Measurements from ENCODE around the gene SUCLG2.
A peak's percentile ranks its signal among the peaks of the same experiment; 100 is the strongest.

SUCLG2 gene

DNA sequence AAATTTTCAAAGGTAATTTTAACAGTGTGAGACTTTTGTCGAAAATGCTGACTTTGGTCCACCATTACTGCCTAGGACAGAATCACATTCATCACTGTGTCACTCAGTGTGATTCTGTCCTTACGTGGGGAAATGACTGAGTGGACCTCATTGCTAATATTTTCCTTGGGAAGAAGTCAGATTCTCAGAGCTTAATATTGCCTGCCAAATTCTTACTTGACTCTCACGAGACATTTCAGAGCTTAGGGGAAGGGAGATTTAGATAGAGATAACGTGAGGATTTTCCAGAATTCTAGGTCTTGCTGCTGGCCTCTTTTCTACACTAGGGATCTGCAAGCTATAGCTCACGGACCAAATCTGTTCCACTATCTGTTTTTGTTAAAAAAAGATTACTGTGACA lies 270.4 kb downstream of the SUCLG2 start:
- DNase-seq (ENCODE audit: low spot score): no peak

DNA sequence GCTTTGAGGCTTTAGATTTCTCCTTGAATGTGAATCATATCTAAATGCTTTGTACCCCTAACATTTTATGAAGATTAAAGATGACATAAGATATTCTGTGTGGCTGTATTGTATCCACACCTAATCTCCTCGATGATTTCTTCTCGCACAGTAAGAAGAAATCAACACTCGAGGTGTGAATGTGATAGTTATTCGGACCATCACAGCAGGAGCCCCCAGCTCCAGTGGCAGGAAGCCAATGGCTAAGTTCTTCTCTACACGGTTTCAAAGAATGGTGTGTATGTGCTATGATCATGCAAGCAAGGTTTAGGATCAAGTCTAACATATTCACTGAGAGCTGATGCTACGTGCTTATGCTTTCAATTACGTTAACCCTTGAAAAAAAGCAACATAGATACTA lies 271.0 kb downstream of the SUCLG2 start:
- DNase-seq (ENCODE audit: low spot score): no peak

DNA sequence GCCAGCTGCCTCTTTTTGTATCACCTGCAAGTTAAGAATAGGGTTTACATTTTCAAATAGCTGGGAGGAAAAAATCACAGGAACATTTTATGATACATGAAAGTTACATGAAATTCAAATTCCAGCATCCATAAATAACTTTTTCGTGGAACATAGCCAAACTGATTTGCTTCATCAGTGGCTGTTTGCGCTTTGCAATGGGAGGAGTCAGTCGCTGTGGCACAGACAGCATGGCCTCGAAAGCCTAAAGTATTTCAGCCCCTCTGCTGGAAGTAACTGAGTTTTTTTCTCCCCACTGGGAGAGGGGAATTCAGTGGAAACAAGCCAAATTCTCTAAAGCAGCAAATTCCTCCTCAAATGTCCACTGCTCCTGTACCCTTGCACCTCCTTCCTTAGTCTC lies 271.9 kb downstream of the SUCLG2 start:
- DNase-seq (ENCODE audit: low spot score): no peak

DNA sequence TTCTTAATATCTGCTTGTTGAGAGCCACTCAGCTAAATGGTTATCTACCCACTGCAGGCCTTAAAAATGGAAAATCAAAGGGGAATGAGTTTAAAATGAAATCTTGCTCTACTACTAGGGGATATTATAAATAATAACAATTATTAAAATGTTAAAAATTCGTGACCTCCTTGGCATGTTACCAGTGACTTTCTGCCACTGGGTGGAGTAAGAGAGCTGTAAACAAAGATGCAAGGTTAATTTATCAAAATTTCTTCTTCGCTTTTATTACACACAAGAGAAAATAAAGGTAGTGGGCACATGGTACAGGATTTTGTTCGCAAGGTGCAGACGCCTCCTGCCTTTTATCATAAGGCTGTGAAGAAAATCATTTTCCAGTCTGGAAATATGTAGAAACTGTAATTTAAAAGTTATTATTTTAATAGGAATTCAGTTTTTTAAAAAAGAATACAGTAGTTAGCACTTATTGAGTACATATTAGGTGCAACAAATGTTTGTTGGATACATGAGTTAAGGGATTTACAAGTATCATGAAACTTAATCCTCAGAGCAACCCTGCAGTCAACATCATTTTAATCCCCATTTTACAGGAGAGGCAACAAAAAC lies 272.6 kb downstream of the SUCLG2 start:
- no peak for DNase-seq (ENCODE audit: low spot score)

DNA sequence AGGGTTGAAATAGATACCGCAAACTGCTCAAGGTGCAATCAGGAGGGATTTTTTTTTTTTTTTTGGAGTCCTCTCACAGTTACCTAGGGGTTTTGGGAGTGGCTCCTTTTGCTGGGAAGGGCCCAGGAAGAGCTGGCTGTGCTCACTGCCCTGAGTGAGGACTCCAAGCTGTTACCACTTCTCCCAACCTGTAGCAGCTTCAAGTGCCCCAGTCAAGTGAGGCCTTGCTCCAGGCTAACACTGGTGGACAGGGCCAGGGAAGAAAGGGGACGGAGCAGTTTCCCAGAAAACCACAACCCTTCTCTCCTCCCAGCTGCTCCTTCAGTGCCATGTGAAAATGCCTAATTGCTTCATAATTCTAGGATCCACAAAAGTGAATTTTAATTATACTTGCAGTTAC lies 274.3 kb downstream of the SUCLG2 start:
- no peak for DNase-seq (ENCODE audit: low spot score)

DNA sequence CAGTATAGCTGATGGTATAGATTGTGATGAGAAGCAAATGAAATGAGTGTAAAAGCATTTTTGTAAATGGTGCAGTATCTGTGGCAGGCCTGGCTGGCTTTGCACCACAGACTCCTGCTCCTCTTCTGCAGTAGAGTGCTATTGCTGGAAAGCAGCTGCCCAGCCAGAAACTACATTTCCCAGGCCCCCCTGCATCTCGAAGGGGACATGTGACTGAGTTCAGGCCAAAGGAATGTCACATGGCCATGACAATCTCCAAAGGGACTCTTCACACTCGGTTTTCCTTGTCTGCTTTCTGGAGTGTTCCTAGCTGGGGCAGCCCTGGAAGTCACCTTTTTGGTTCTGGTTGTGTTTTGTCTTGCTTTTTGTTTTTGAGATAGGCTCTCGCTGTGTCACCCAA lies 277.1 kb downstream of the SUCLG2 start:
- DNase-seq (ENCODE audit: low spot score): no peak

DNA sequence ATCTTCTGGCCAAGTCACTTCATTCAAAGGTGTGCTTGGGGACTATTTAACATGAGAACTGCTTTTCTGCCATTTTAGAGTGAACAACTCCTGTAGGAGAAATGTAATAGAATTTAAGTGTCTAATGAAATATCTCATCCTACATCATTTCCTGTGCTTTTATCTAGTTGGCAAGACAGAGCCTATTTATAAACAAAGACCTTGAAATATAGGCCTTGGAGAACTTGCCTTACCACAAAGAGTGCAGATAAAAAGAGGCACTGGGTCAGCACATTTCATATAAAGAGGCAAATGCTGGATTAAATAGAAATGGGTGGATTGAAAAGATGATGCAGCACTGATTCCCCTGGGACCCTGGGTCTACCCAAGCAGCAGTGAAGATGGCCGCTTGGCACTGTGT lies 278.0 kb downstream of the SUCLG2 start:
- no peak for DNase-seq (ENCODE audit: low spot score)

DNA sequence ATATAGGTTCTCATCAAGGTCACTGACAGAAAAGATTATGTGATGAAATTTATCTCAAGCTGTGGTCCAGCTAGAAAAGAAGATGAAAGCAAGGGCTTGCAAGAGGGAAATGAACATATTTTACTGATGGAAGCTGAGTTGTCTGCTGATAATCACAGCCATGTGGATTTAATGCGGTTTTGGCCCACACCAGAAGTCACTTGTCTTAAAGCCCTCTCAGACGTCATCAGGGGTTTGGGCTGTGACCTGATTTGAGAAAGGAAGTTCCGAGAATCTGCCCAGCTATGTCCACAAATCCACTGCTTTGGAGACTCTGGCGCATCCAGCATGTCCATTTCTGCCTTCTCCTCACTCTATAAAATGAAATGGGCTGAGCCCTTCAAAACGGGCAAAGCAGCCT lies 278.4 kb downstream of the SUCLG2 start:
- DNase-seq (ENCODE audit: low spot score): no peak

DNA sequence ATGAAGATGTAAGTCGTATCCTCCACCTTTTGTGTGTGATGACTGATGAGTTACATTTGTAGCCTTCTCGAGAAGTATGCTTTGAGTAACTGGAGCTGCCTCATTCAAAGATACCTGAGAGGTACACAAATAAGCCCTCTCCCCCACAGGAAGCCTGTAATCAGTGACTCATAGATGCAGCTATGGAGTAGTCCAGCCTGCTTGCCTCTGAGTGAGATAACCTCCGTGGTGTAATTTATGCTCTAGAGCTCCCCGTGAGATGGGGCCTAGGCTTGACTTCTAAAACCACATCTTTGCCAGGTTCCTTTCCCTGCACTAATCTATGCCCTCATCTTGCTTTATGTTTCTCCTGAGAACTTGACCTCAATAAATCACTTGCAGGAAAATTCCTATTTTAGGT lies 291.7 kb downstream of the SUCLG2 start:
- peak; percentile 20 for DNase-seq (ENCODE audit: low spot score)

DNA sequence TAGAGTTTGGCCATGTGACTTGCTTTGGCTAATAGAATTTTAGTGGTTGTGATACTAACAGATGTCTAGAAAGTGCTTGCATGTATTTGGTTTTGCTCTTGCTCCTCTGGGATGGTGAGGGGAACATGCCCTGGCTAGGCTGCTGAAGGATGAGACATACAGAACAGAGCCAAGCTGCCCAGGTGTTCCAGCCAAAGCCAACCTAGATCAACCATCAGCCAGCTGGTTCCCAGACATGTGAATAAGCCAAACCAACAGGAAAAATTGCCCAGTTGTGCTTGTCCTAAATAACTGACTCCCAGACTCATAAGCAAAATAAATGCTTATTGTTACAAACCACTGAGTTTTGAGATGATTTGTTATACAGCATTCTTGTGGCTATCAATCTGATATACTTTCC lies 292.6 kb downstream of the SUCLG2 start:
- DNase-seq (ENCODE audit: low spot score): no peak

DNA sequence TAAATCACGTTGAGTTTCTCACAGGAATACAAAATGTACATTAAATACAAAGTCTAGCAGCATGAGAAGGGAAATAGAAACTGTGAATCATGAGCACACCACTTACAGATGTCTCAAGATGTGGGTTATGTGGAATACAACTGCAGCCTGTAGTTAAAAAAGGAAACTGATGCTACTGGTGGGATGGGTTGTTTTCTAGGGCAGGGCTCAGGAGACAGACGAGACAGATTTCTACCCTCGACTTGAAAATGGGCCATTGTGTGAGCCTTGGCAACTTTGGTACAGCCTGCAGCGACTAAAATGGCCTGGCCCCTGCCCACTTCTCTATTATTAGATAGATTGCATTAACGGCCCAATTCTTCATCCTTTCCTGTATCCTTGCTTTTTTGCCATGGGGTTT lies 293.1 kb downstream of the SUCLG2 start:
- no peak for DNase-seq (ENCODE audit: low spot score)

DNA sequence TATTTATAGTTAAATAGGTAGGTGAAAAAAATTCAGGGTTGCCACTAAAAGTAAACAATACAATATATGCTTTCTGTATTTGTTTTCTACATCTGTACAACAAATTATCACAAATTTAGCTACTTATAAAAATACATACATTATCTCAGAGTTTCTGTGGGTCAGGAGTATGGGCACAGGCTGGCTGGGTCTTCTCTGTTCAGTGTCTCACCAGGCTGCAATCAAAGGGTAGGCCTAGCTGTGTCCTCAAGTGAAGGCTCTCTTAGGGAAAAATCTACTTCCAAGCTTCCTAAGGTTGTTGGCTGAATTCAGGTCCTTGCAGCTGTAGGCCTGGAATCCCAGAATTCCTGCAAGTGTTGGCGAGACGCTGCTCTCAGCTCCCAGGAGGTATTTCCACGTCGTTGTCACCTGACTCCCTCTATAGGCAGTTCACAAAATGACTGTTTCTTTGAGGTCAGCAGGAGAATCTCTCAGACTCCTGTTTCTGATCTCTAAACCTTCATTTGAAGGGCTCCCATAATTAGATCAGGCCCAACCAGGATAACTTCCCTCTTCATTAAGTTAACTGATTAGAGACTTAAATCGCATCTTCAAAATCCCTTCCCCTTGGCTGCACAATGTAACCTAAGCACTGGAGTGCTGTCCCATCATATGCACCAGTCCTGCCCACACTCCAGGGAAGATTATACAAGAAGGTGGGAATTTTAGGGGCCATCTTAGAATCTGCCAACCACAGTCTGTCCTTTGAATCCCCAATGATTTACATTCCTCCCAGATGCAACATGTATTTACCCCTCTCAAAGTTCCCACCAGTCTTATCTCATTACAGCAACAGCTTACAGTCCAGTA lies 296.6 kb downstream of the SUCLG2 start:
- DNase-seq (ENCODE audit: low spot score): no peak

DNA sequence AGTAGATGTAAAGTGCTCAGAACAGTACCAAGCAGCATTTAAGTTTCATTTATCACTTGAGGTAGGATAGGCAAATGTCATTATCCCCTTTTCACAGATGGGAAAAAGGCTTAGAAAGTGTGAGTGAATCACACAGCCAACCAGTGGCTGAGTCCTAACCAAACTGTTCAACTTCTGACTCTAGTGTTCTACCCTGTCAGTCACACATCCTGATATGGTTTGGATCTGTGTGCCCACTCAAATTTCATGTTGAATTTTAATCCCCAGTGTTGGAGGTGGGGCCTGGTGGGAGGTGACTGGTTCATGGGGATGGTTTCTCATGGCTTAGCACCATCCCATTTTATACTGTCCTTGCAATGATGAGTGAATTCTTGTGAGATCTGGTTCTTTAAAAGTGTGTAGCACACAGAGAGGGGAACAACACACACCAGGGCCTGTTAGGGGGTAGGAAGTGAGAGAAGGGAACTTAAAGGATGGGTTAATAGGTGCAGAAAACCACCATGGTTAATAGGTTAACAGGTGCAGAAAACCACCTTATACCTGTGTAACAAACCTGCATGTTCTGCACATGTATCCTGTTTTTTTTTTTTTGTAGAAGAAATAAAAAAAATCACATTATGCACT lies 304.7 kb downstream of the SUCLG2 start:
- peak; percentile 70 for DNase-seq (ENCODE audit: low spot score)

DNA sequence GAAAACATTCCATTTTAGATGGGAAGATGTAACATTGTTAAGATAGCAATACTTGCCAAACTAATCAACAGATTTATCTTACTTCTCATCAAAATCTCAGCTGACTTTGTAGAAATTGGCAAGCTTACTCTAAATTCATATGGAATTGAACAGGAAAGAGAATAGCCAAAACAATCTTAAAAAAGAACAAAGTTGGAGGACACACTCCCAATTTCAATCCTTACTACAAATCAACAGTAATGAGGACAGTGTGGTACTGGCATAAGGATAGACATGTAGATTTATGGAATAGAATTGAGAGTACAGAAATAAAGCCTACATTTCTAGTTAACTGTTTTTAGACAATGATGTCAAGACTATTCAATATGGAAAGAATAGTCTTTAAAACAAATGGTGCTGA lies 308.3 kb downstream of the SUCLG2 start:
- no peak for DNase-seq (ENCODE audit: low spot score)

DNA sequence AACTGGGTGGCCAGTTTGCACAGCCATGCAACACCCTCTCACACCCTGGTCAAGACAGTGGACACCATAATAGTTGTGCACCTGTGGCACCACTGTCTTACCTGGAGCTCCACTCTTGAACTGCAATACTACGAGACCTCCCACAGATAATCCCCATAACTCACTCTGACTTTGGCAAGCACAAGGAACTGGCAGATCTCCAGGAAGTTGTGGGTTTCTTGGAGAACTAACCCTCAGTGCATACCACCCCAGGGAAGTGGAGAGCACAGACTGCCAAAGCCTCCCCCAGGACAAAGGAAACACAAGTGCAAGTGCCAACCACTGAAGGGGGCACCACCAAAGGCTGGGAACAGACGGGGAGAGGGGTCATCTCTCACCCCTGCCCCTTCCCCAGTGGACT lies 318.6 kb downstream of the SUCLG2 start:
- DNase-seq (ENCODE audit: low spot score): no peak

DNA sequence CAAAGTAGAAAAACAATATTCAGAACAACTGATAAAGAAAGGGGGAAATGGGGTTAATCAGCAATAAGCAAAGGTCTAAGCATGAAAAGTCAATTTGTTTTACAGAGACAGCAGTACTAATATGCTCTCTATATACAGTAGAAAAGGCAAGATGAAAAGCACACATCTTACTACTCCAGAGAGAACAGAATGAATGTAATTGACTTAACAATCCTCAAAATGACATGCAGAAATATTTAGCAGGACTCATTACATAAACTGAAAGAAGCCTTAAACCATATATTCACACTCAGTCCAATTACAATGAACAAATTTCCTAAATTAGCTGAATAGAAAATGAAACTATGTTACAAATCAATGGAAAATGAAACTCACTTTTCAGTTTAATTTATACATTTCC lies 319.8 kb downstream of the SUCLG2 start:
- peak; percentile 0 for DNase-seq (ENCODE audit: low spot score)

DNA sequence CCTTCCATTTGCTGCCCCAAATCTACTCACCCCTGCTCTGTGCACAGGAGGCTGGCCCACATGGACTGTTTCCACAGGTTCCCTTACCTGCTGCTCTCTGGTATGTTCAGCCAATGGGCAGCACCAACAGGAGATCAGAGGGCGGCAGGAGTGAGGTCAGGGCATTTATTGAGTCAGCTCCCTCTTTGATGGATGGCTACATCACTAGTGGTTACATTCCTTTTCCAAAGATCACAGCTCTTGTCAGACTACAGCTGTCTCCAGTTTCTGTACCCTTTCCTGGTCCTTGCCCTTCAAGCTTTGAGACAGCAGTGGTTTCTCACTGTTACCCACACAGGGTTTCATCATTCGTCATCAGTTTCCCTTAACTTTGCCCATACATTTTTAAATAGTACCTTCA lies 325.1 kb downstream of the SUCLG2 start:
- DNase-seq (ENCODE audit: low spot score): peak; percentile 64

DNA sequence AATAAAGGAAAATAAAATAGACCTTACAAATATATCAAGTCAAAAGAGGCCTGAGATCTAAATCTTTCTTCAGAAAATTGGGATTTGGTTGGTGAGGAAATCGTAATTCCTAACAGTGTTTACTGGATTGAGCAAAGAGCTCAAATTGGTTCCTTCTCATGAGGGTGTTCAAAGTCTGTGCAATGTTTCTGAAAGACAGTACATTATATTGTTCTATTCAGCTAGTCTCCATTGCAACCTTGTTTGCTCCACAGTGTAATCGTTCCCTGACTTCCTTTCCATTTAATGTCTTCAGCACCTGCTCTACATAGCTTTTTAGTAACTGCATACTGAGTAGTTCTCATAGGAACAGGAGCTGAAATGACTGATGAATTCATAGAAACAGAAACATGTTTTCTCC lies 326.8 kb downstream of the SUCLG2 start:
- no peak for DNase-seq (ENCODE audit: low spot score)

DNA sequence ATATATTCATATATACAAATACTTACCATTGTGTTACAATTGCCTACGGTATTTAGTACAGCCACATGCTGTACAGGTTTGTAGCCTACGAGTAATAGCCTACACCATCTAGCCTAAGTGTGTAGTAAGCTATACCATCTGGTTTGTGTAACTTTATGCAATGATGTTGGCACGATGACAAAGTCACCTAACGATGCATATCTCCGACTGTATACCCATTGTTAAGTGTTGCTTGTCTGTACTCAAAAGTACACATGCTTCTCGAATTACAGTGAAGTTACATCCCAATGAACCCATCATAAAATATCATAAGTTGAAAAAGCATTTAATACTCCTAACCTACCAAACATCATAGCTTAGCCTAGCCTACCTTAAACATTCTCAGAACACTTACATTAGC lies 329.2 kb downstream of the SUCLG2 start:
- no peak for DNase-seq (ENCODE audit: low spot score)
